GM10266 (cell line): ENCODE data around the gene VWA8.

Experiments used
- DNase-seq: peaks from one replicate; pipeline ENCODE4 v3.0.0; 2012; ENCODE audit errors: extremely low spot score
- TF ChIP-seq, protein P1 (sequence below): IDR thresholded peaks from 2 replicates; pipeline ENCODE4 v1.5.1; 2012; ENCODE audit warnings: mild to moderate bottlenecking, low read depth; ENCODE audit not compliant: control insufficient read depth, insufficient read depth; ENCODE audit errors: missing control alignments

Gene VWA8

DNA sequence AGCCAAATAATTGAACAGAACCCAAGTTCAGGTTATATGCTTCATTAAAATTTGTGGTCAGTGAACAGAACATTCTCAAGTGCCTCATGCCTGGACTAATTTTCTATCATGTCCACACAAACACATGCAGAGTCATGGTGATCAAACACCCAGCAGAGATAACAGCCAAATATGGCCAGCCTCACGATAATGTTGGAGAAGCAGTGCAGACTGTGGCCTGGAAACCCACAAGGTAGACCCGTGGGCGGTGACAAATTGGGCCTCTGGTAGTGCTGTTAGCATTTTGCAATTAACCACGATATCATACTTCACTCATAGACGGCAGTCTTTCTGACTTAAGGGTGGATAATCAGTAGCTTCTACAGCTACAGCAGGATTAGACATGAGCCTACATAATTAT, 35.0 kb upstream of the VWA8 start:
- no peak for DNase-seq
- TF ChIP-seq, protein P1, sequence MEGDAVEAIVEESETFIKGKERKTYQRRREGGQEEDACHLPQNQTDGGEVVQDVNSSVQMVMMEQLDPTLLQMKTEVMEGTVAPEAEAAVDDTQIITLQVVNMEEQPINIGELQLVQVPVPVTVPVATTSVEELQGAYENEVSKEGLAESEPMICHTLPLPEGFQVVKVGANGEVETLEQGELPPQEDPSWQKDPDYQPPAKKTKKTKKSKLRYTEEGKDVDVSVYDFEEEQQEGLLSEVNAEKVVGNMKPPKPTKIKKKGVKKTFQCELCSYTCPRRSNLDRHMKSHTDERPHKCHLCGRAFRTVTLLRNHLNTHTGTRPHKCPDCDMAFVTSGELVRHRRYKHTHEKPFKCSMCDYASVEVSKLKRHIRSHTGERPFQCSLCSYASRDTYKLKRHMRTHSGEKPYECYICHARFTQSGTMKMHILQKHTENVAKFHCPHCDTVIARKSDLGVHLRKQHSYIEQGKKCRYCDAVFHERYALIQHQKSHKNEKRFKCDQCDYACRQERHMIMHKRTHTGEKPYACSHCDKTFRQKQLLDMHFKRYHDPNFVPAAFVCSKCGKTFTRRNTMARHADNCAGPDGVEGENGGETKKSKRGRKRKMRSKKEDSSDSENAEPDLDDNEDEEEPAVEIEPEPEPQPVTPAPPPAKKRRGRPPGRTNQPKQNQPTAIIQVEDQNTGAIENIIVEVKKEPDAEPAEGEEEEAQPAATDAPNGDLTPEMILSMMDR: no peak

DNA sequence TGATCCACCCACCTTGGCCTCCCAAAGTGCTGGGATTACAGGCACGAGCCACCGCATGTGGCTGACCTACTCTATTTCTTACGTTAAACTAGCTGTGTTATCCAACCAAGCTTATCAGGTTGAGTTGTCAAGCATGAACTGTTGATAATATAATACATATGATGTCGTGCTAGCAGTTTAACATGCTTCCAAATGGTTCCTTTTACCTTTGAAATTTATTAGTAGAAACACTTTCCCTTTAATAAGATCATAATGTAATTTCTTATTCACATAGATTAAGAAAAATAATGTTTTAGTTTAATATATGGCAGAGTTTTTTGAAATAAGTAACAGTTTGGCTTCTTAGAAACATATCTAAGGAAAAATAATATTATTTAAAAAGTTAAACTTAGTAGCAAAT, 34.4 kb upstream of the VWA8 start:
- DNase-seq: no peak
- TF ChIP-seq, protein P1: no peak

DNA sequence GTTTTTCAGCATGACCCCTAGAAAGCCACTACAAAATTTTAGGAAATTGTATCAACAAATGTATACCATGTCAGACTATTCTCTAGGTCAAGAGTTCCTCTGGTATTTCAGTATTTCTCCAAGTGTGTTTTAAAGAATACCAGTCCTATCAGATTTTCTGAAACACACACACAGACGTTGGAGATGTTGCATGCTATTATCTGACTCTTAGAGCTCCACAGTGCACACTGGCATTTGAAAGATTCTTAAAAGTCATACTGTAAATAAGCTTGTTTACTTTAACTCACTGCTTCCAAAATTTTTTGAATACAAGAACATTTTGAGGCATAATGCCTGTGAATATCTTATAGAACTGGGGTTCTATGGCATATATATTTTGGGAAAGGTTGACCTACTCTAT, 33.8 kb upstream of the VWA8 start:
- TF ChIP-seq, protein P1: no peak
- DNase-seq: no peak

DNA sequence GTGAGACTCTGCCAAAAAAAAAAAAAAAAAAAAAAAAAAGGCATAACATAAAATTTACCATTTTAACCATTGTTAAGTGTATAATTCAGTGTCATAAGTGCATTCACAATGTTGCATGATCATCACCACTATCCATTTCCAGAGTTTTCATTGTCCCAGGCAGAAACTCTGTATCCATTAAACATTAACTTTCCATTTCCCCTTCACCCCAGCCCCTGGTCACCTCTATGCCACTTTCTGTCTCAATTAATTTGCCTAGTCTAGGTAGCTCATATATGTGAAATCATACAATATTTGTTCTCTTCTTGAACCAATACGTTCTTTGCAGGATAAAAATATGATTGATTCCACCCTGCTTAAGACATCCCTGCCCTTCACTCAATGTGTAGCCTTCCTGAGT, 31.0 kb upstream of the VWA8 start:
- no peak for DNase-seq
- TF ChIP-seq, protein P1: no peak

- no peak for DNase-seq
- TF ChIP-seq, protein P1: no peak
Measured at GRCh38 chr13:41988244-41988643, 27.3 kb upstream of the VWA8 start.

DNA sequence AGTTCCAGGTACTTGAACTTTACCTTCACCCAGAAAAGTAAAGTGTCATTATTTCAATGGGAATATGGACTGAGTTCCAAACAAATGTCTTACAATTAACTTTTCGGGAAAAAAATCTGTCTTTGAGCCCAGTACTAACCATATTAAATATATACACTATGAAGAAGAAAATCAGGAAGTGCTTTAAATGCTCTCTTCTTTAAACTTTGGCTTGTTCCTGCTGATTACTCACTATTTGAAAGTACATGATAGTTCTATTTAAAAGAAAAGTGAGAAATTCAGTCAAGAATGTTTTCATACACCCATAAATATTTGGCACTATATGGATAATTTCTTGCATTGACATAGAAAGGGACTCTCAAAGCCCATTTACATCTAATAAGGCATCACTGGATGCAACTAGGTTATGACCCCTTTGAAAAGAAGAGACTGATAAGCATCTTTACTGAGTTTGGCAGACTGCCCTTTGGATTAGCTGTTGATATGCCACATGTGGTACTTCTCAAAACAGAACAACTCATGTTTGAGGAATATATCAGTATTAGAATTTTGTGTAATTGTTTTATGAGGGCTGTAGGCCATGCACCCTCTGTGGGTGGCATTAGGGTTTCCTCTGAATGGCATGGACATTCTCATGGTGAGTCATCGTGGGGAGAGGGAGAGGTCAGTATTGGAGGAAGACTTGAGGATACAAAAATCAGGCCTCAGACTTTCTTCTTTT, 25.0 kb upstream of the VWA8 start:
- no peak for DNase-seq
- TF ChIP-seq, protein P1: no peak

DNA sequence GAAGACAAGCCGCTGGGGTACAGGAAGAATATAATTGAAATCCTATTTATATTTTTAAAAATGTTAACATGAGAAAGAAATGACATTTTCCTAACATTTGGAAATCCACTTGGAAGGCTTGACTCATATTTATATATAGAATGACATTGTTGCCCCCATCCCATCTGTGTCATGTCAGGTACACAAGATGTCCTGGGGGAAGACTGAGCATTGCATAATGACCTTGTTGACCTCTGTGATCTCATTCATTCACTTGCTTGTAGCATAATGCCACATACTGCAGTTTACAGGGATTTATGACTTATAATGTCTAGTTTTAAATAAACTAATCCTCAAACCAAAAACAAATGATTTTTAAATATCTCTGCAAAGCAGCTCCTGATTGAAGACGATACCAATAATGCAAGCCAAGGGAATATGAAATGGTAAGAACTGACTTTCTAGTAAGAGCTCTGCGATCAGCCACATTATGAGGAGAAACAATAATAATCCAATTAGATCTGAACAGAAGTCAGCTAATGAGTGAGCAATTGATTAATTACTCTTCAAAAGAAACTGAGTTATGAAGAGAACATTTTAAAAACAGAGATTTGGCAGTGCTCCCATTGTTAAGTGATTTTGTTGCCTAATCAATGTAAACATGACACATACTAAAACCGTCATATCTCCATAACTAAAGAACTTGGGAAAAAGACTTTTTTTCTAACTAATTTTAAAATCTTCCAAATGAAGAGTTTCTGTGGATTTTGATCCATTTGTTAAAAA, 21.2 kb upstream of the VWA8 start:
- TF ChIP-seq, protein P1: no peak
- no peak for DNase-seq
